ENCODE measurements around the gene VOPP1. TPM values are rescaled to one million over a fixed set of nuclear protein-coding genes. Genes with fewer than 3 reads are reported as not detected.

VOPP1 gene
- total RNA-seq, 2 experiments from 2014 or later = 49.6 to 53.1 TPM

GRCh38 chr7:55491346-55491745 is 81.0 kb downstream of the VOPP1 start:
- no peaks in the 10 kb centered on the region for H3K9me3 Mint-ChIP-seq
- H3K4me1 Mint-ChIP-seq (ENCODE audit: low read depth) = peaks cover 62% of the 10 kb centered on the region
- no peaks in the 10 kb centered on the region for H3K27me3 Mint-ChIP-seq
- Histone ChIP-seq H3K27ac (ENCODE audit: low read depth in 1 of 2, low read length in 2 of 2) (no peak overlapping the region), H3K4me1 (ENCODE audit: insufficient read depth, low read length) (peaks cover 26% of the 10 kb centered on the region), H3K4me3 (ENCODE audit: low read length) (no peak overlapping the region), H3K36me3 (ENCODE audit: insufficient read depth, low read length) (peaks cover 83% of the 10 kb centered on the region), H3K9me3 (ENCODE audit: control insufficient read depth in 1 of 2, insufficient read depth in 1 of 2, low read length in 2 of 2) (no peaks in the 10 kb centered on the region), H3K27me3 (ENCODE audit: control insufficient read depth in 1 of 2, insufficient read depth in 2 of 2, low read length in 2 of 2) (no peaks in the 10 kb centered on the region)
- peaks cover 97% of the 10 kb centered on the region for H3K36me3 Mint-ChIP-seq (ENCODE audit: low read depth)
- TF ChIP-seq, protein P1, sequence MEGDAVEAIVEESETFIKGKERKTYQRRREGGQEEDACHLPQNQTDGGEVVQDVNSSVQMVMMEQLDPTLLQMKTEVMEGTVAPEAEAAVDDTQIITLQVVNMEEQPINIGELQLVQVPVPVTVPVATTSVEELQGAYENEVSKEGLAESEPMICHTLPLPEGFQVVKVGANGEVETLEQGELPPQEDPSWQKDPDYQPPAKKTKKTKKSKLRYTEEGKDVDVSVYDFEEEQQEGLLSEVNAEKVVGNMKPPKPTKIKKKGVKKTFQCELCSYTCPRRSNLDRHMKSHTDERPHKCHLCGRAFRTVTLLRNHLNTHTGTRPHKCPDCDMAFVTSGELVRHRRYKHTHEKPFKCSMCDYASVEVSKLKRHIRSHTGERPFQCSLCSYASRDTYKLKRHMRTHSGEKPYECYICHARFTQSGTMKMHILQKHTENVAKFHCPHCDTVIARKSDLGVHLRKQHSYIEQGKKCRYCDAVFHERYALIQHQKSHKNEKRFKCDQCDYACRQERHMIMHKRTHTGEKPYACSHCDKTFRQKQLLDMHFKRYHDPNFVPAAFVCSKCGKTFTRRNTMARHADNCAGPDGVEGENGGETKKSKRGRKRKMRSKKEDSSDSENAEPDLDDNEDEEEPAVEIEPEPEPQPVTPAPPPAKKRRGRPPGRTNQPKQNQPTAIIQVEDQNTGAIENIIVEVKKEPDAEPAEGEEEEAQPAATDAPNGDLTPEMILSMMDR (IDR thresholded peaks at IDR 0.05) = no peak
- CTCF ChIA-PET = no interaction called here
- peak overlapping the region; percentile 49 for H3K27ac Mint-ChIP-seq
- no peak overlapping the region for H3K4me3 Mint-ChIP-seq
- ATAC-seq (ENCODE audit: poor library complexity) = no peak
- POLR2A ChIA-PET = interaction anchor here (1.3 kb wide), 1 partner anchor 22 kb away, joined by 3 read pairs; no protein-coding TSS in a partner anchor
- no peak for DNase-seq
- intact Hi-C loops (cut with DNase I, micrococcal nuclease) = no loop called here

DNA sequence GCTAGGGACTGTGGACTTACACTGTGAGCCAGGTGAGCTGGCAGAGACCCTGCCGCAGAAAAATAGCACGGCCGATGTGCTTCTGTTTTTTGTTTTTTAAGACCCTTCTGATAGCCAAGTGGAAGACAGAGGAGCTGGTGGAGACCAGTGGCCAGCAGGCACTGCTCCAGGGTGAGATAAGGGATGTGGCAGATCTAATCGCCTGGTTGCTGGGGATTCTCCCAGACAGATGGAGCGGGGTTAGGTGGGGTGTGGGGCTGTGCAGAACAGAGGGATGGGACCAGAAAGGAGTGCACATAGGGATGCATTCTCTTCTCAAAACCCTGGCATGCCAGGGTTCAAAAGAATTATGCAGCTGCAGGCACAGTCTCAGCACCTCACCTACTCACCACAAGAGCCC is 82.2 kb downstream of the VOPP1 start:
- POLR2A ChIA-PET = no interaction called here
- intact Hi-C loops (cut with DNase I, micrococcal nuclease) = no loop called here
- peaks cover 31% of the 10 kb centered on the region for H3K4me1 ChIP-seq (ENCODE audit: insufficient read depth, low read length)
- no peak overlapping the region for H3K4me3 ChIP-seq (ENCODE audit: low read length)
- H3K36me3 Mint-ChIP-seq (ENCODE audit: low read depth) = peaks cover 90% of the 10 kb centered on the region
- H3K9me3 ChIP-seq (ENCODE audit: control insufficient read depth in 1 of 2, insufficient read depth in 1 of 2, low read length in 2 of 2) = no peaks in the 10 kb centered on the region
- ATAC-seq (ENCODE audit: poor library complexity) (no peak), DNase-seq (no peak)
- H3K4me1 Mint-ChIP-seq (ENCODE audit: low read depth) = peaks cover 55% of the 10 kb centered on the region
- peak overlapping the region; percentile 74 for H3K27ac Mint-ChIP-seq
- H3K27ac ChIP-seq (ENCODE audit: low read depth in 1 of 2, low read length in 2 of 2) = no peak overlapping the region
- no peaks in the 10 kb centered on the region for H3K9me3 Mint-ChIP-seq
- no peaks in the 10 kb centered on the region for H3K27me3 Mint-ChIP-seq
- no peak overlapping the region for H3K4me3 Mint-ChIP-seq
- TF ChIP-seq, protein P1 (IDR thresholded peaks at IDR 0.05) = no peak
- H3K27me3 ChIP-seq (ENCODE audit: control insufficient read depth in 1 of 2, insufficient read depth in 2 of 2, low read length in 2 of 2) = no peaks in the 10 kb centered on the region
- CTCF ChIA-PET = no interaction called here
- H3K36me3 ChIP-seq (ENCODE audit: insufficient read depth, low read length) = peaks cover 85% of the 10 kb centered on the region

- intact Hi-C loops (cut with DNase I, micrococcal nuclease) = no loop called here
- CTCF ChIA-PET = no interaction called here
- POLR2A ChIA-PET = no interaction called here
- Histone ChIP-seq H3K36me3 (ENCODE audit: insufficient read depth, low read length) (peaks cover 88% of the 10 kb centered on the region), H3K27me3 (ENCODE audit: control insufficient read depth in 1 of 2, insufficient read depth in 2 of 2, low read length in 2 of 2) (no peaks in the 10 kb centered on the region), H3K4me1 (ENCODE audit: insufficient read depth, low read length) (peaks cover 34% of the 10 kb centered on the region), H3K9me3 (ENCODE audit: control insufficient read depth in 1 of 2, insufficient read depth in 1 of 2, low read length in 2 of 2) (no peaks in the 10 kb centered on the region), H3K4me3 (ENCODE audit: low read length) (no peak overlapping the region), H3K27ac (ENCODE audit: low read depth in 1 of 2, low read length in 2 of 2) (no peak overlapping the region)
- no peak for ATAC-seq (ENCODE audit: poor library complexity)
- peak overlapping the region; percentile 74 for H3K27ac Mint-ChIP-seq
- no peak for DNase-seq
- no peaks in the 10 kb centered on the region for H3K9me3 Mint-ChIP-seq
- H3K27me3 Mint-ChIP-seq = no peaks in the 10 kb centered on the region
- TF ChIP-seq, protein P1 (IDR thresholded peaks at IDR 0.05) = no peak
- H3K4me1 Mint-ChIP-seq (ENCODE audit: low read depth) = peaks cover 60% of the 10 kb centered on the region
- peaks cover 90% of the 10 kb centered on the region for H3K36me3 Mint-ChIP-seq (ENCODE audit: low read depth)
- no peak overlapping the region for H3K4me3 Mint-ChIP-seq
Observed at GRCh38 chr7:55489552-55489951, 82.8 kb downstream of the VOPP1 start.

Data from CD4-positive, alpha-beta T cell (primary cell).